Astrocyte of the cerebellum (primary cell): ENCODE data around the gene ANGPTL1.
A peak's percentile ranks its signal among the peaks of the same experiment; 100 is the strongest.

Experiments
- DNase-seq: peaks from one replicate; pipeline ENCODE4 v3.0.0-alpha.2; 2011; ENCODE audit warnings: low read depth
- H3K4me3 ChIP-seq: 2 replicates; pipeline ENCODE4 v1.5.1; 2011; ENCODE audit warnings: mild to moderate bottlenecking, low read depth, low read length, moderate library complexity
- CTCF ChIP-seq: IDR thresholded peaks from 2 replicates; pipeline ENCODE4 v1.5.1; 2012; ENCODE audit warnings: low read length, low read depth, moderate library complexity, mild to moderate bottlenecking; ENCODE audit errors: missing control alignments
- in situ Hi-C: cut with HindIII; loops from 2 replicates; pipeline ENCODE4 v1.10.0; 2017; ENCODE audit warnings: low sequenced_read_pairs

ANGPTL1 gene

GRCh38 chr1:178870944-178871343, at the start of gene ANGPTL1:
Gene ANGPTL1 (minus strand): TSS chr1:178871077. CDS start chr1:178865776, 5,301 bp downstream.
- in situ Hi-C loops: no loop called here
- peak within 1 kb of the TSS; percentile 14 for H3K4me3 ChIP-seq
- peak; percentile 63 for DNase-seq
- TF ChIP-seq CTCF: no peak

GRCh38 chr1:178919581-178919980, 48.7 kb upstream of the ANGPTL1 start:
- DNase-seq: no peak
- no peak for TF ChIP-seq CTCF
- in situ Hi-C loops: no loop called here
- H3K4me3 ChIP-seq: no peak overlapping the region

DNA sequence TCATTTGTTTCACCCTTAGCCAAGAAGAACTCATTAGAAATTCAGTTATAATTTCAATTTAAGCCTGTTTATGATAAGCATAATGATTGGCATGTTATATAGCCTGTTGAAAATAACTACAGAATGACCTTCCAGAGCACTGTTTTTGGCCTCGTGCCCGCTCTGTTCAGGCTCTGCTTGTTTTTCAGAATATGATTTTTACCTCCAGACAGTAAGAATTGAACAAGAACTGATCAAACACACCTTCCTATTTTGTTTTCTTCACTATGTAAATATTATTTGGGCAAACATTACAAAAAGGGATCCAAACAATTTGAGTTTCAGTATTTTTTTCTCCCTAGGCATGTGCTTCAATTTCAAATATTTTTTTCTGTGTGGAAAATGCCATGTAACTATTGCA, 48.1 kb upstream of the ANGPTL1 start:
- H3K4me3 ChIP-seq: no peak overlapping the region
- DNase-seq: no peak
- no peak for TF ChIP-seq CTCF
- in situ Hi-C loops: no loop called here

GRCh38 chr1:178918308-178918707, 47.4 kb upstream of the ANGPTL1 start:
- no peak for TF ChIP-seq CTCF
- in situ Hi-C loops: no loop called here
- DNase-seq: no peak
- H3K4me3 ChIP-seq: no peak overlapping the region

GRCh38 chr1:178916448-178917174, 45.7 kb upstream of the ANGPTL1 start:
- TF ChIP-seq CTCF: no peak
- DNase-seq: no peak
- no peak overlapping the region for H3K4me3 ChIP-seq
- in situ Hi-C loops: no loop called here

DNA sequence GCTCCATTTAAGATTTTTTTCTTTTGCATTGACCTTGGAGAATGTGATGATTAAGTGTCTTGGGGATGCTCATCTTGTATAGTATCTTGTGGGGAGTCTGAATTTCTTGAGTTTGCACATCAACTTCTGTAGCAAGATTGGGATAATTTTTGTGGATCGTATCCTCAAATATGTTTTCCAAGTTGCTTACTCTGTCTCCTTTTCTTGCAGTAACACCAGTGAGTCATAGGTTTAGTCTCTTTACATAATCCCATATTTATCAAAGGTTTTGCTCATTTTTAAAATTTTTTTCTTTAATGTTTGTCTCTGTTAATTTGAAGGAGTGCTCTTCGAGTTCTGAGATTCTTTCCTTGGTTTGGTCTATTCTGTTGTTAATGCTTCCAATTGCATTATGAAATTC, 41.7 kb upstream of the ANGPTL1 start:
- no peak for DNase-seq
- TF ChIP-seq CTCF: no peak

More for the DNA sequence above, 41.7 kb upstream of the ANGPTL1 start:
- H3K4me3 ChIP-seq: no peak overlapping the region
- in situ Hi-C loops: no loop called here
